GM23338 (cell line): ENCODE data around the gene CLDN22. TPM values are rescaled to one million over a fixed set of nuclear protein-coding genes. Genes with fewer than 3 reads are reported as not detected.
A peak's percentile ranks its signal among the peaks of the same experiment; 100 is the strongest.

Experiments used
- ATAC-seq: fragments of 200-7000 bp; cut with Tn5 transposase; 3 replicates; pipeline ENCODE4 v1.9.1; 2020
- DNase-seq: peaks from one replicate; pipeline ENCODE4 v3.0.0-alpha.2; 2015; ENCODE audit warnings: low spot score
- H2AFZ ChIP-seq: fragments of 200-600 bp; sonication (generic); 2 replicates; pipeline ENCODE4 v1.8.0; 2016; ENCODE audit warnings: antibody characterized with exemption, mild to moderate bottlenecking, moderate library complexity
- H3F3A ChIP-seq: fragments of 200-600 bp; sonication (generic); replicated peaks from 2 replicates; pipeline ENCODE4 v1.8.0; 2017; ENCODE audit warnings: antibody characterized with exemption, mixed run types, low read depth
- H3K27ac ChIP-seq: fragments of 200-600 bp; sonication (generic); 2 replicates; pipeline ENCODE4 v1.6.1; 2016; ENCODE audit warnings: low read depth
- H3K27me3 ChIP-seq: fragments of 200-600 bp; sonication (generic); 2 replicates; pipeline ENCODE4 v1.8.0; 2016; ENCODE audit warnings: mild to moderate bottlenecking, mixed run types, moderate library complexity; ENCODE audit not compliant: insufficient read depth
- H3K36me3 ChIP-seq: fragments of 200-600 bp; sonication (generic); 2 replicates; pipeline ENCODE4 v1.8.0; 2016; ENCODE audit warnings: mild to moderate bottlenecking; ENCODE audit not compliant: insufficient read depth
- H3K4me1 ChIP-seq: fragments of 200-600 bp; sonication (generic); 2 replicates; pipeline ENCODE4 v1.8.0; 2016; ENCODE audit warnings: mild to moderate bottlenecking, moderate library complexity; ENCODE audit not compliant: insufficient read depth
- H3K4me2 ChIP-seq: fragments of 200-600 bp; sonication (generic); 2 replicates; pipeline ENCODE4 v1.7.1; 2017; ENCODE audit warnings: mixed run types
- H3K4me3 ChIP-seq: fragments of 200-600 bp; sonication (generic); 2 replicates; pipeline ENCODE4 v1.6.1; 2016; ENCODE audit warnings: mixed run types
- H3K79me2 ChIP-seq: fragments of 200-600 bp; sonication (generic); replicated peaks from 2 replicates; pipeline ENCODE4 v1.8.0; 2017; ENCODE audit warnings: mild to moderate bottlenecking; ENCODE audit not compliant: insufficient read depth
- H3K9me2 ChIP-seq: fragments of 200-600 bp; sonication (generic); 2 replicates; pipeline ENCODE4 v1.8.0; 2017; ENCODE audit not compliant: insufficient read depth
- H4K20me1 ChIP-seq: fragments of 200-600 bp; sonication (generic); replicated peaks from 2 replicates; pipeline ENCODE4 v1.8.0; 2017; ENCODE audit warnings: mild to moderate bottlenecking; ENCODE audit not compliant: insufficient read depth
- H3K27ac Mint-ChIP-seq: 2 replicates; pipeline ENCODE4 v1.8.0; 2020; ENCODE audit warnings: inconsistent platforms, mild to moderate bottlenecking, moderate library complexity, mixed read lengths
- H3K27me3 Mint-ChIP-seq: 3 replicates; pipeline ENCODE4 v1.8.0; 2022; ENCODE audit warnings: low read depth, mild to moderate bottlenecking, moderate library complexity, mixed read lengths, inconsistent platforms; ENCODE audit not compliant: insufficient read depth, poor library complexity
- H3K36me3 Mint-ChIP-seq: 3 replicates; pipeline ENCODE4 v1.8.0; 2021; ENCODE audit warnings: low read depth, mild to moderate bottlenecking, inconsistent platforms, moderate library complexity, mixed read lengths
- H3K4me1 Mint-ChIP-seq: 3 replicates; pipeline ENCODE4 v1.8.0; 2020; ENCODE audit warnings: mild to moderate bottlenecking, inconsistent platforms, mixed read lengths
- H3K4me3 Mint-ChIP-seq: 3 replicates; pipeline ENCODE4 v1.8.0; 2021; ENCODE audit warnings: moderate library complexity, mild to moderate bottlenecking, inconsistent platforms, mixed read lengths
- H3K9me3 Mint-ChIP-seq: 3 replicates; pipeline ENCODE4 v1.8.0; 2020; ENCODE audit warnings: moderate library complexity, mild to moderate bottlenecking, inconsistent platforms, mixed read lengths
- CTCF ChIP-seq, 2 experiments: fragments of 200-600 bp in 1 of 2; sonication (generic) in 1 of 2; conservative IDR thresholded peaks; 2 replicates each; pipeline versions ENCODE4 v1.5.1 to v1.6.1; 2016 to 2017; ENCODE audit warnings: antibody characterized with exemption in 2 of 2, low read depth in 2 of 2, mild to moderate bottlenecking in 2 of 2, moderate library complexity in 1 of 2
- EZH2phosphoT487 ChIP-seq: fragments of 200-600 bp; sonication (generic); IDR thresholded peaks from one replicate; pipeline ENCODE4 v1.8.1; 2018; ENCODE audit warnings: antibody characterized with exemption; ENCODE audit not compliant: unreplicated experiment
- NANOG ChIP-seq: IDR thresholded peaks from 2 replicates; pipeline ENCODE4 v1.6.1; 2016; ENCODE audit warnings: antibody characterized with exemption, borderline replicate concordance
- POLR2AphosphoS5 ChIP-seq: IDR thresholded peaks from 2 replicates; pipeline ENCODE4 v1.6.1; 2016; ENCODE audit warnings: antibody characterized with exemption, low read depth
- polyA plus RNA-seq: library from polyadenylated mRNA; unstranded; fragments of >200 nt; fragmentation: Nextera tagmentation; extraction: Ambion mirVana; gene quantifications from 2 replicates; pipeline ENCODE4 v1.2.1, GENCODE V29; 2016
- total RNA-seq: library from RNA; depleted of rRNA; stranded (reverse); fragments of >200 nt; shearing (Covaris generic); gene quantifications from 2 replicates; pipeline ENCODE4 v1.2.3, GENCODE V29; 2014
- TF ChIP-seq, protein P1 (sequence below): IDR thresholded peaks from one replicate; pipeline ENCODE4 v1.6.1; 2018; ENCODE audit warnings: antibody characterized with exemption; ENCODE audit not compliant: unreplicated experiment

The CLDN22 gene
- total and polyA plus RNA-seq, 2 experiments from 2014 or later: not detected

DNA sequence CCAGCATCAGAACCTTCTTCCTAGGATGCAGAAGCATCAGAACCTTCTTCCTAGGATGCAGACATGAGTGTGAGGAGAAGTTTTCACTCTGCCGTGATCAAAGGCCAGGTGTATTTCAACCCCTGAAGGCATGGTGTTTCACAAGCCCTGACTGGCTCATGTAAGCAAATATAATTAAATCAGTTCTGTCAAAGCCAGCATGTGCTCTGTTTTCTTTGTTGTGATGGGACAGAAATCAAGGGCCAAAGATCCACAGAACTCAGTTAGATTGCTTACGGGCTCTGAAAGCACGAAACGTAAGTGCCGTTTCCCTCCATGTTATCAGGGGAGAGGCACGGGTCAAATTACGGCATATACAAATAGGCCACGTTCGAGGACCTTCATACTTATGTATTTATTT is 34.1 kb upstream of the CLDN22 start (continued):
- TF ChIP-seq, protein P1, sequence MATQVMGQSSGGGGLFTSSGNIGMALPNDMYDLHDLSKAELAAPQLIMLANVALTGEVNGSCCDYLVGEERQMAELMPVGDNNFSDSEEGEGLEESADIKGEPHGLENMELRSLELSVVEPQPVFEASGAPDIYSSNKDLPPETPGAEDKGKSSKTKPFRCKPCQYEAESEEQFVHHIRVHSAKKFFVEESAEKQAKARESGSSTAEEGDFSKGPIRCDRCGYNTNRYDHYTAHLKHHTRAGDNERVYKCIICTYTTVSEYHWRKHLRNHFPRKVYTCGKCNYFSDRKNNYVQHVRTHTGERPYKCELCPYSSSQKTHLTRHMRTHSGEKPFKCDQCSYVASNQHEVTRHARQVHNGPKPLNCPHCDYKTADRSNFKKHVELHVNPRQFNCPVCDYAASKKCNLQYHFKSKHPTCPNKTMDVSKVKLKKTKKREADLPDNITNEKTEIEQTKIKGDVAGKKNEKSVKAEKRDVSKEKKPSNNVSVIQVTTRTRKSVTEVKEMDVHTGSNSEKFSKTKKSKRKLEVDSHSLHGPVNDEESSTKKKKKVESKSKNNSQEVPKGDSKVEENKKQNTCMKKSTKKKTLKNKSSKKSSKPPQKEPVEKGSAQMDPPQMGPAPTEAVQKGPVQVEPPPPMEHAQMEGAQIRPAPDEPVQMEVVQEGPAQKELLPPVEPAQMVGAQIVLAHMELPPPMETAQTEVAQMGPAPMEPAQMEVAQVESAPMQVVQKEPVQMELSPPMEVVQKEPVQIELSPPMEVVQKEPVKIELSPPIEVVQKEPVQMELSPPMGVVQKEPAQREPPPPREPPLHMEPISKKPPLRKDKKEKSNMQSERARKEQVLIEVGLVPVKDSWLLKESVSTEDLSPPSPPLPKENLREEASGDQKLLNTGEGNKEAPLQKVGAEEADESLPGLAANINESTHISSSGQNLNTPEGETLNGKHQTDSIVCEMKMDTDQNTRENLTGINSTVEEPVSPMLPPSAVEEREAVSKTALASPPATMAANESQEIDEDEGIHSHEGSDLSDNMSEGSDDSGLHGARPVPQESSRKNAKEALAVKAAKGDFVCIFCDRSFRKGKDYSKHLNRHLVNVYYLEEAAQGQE: no peak
- TF ChIP-seq POLR2AphosphoS5: no peak

GRCh38 chr4:183353557-183353956 is 33.5 kb upstream of the CLDN22 start:
- ATAC-seq (peak; percentile 55; the same call in 2 of the 3 replicates), DNase-seq (no peak)
- H3K79me2 ChIP-seq: no peaks in the 10 kb centered on the region
- Mint-ChIP-seq H3K4me1 (peaks cover 3% of the 10 kb centered on the region), H3K9me3 (no peaks in the 10 kb centered on the region; the same call in 2 of the 3 replicates), H3K4me3 (no peak overlapping the region), H3K36me3 (no peaks in the 10 kb centered on the region), H3K27me3 (peaks cover 4% of the 10 kb centered on the region), H3K27ac (no peak overlapping the region)
- no peaks in the 10 kb centered on the region for H3K4me1 ChIP-seq
- no peaks in the 10 kb centered on the region for H4K20me1 ChIP-seq
- H3K4me3 ChIP-seq: no peak overlapping the region
- no peaks in the 10 kb centered on the region for H3F3A ChIP-seq
- no peak for TF ChIP-seq NANOG
- TF ChIP-seq CTCF (conservative IDR thresholded peaks at IDR 0.05; ENCODE audit: low read depth in 2 of 2): peak; percentile 33 to 40
- H3K4me2 ChIP-seq: no peak overlapping the region
- H3K9me2 ChIP-seq: no peaks in the 10 kb centered on the region
- H2AFZ ChIP-seq: peak overlapping the region; percentile 90; the same call in 1 of the 2 replicates
- no peaks in the 10 kb centered on the region for H3K27me3 ChIP-seq
- no peaks in the 10 kb centered on the region for H3K36me3 ChIP-seq
- H3K27ac ChIP-seq: no peak overlapping the region

GRCh38 chr4:183352546-183352945 is 32.5 kb upstream of the CLDN22 start:
- no peaks in the 10 kb centered on the region for H3K79me2 ChIP-seq
- H3K9me2 ChIP-seq: no peaks in the 10 kb centered on the region
- no peaks in the 10 kb centered on the region for H3F3A ChIP-seq
- no peak for ATAC-seq
- no peak overlapping the region for H3K27ac ChIP-seq
- H3K36me3 Mint-ChIP-seq: no peaks in the 10 kb centered on the region
- no peak overlapping the region for H3K4me3 Mint-ChIP-seq
- no peaks in the 10 kb centered on the region for H4K20me1 ChIP-seq
- H3K9me3 Mint-ChIP-seq: no peaks in the 10 kb centered on the region; the same call in 2 of the 3 replicates
- H2AFZ ChIP-seq: peak overlapping the region; percentile 47; the same call in 1 of the 2 replicates
- no peak for DNase-seq
- H3K27ac Mint-ChIP-seq: no peak overlapping the region
- H3K4me2 ChIP-seq: no peak overlapping the region
- no peak for TF ChIP-seq EZH2phosphoT487
- no peaks in the 10 kb centered on the region; the same call in 2 of the 3 replicates for H3K4me1 Mint-ChIP-seq
- no peaks in the 10 kb centered on the region for H3K36me3 ChIP-seq
- peaks cover 4% of the 10 kb centered on the region for H3K27me3 Mint-ChIP-seq
- H3K27me3 ChIP-seq: no peaks in the 10 kb centered on the region
- H3K4me3 ChIP-seq: no peak overlapping the region
- H3K4me1 ChIP-seq: no peaks in the 10 kb centered on the region
